Hepatocyte (in vitro differentiated cells): ENCODE results near the gene RPL10A.

Experiments
- EZH2phosphoT487 ChIP-seq: fragments of 200-600 bp; sonication (generic); IDR thresholded peaks from one replicate; pipeline ENCODE4 v1.6.1; 2018; ENCODE audit warnings: antibody characterized with exemption, mild to moderate bottlenecking, low read depth, moderate library complexity; ENCODE audit not compliant: unreplicated experiment, severe bottlenecking
- TF ChIP-seq, protein P1 (sequence below): fragments of 200-600 bp; sonication (generic); IDR thresholded peaks from 2 replicates; pipeline ENCODE4 v1.5.1; 2016; ENCODE audit warnings: antibody characterized with exemption, mild to moderate bottlenecking; ENCODE audit not compliant: poor library complexity

DNA sequence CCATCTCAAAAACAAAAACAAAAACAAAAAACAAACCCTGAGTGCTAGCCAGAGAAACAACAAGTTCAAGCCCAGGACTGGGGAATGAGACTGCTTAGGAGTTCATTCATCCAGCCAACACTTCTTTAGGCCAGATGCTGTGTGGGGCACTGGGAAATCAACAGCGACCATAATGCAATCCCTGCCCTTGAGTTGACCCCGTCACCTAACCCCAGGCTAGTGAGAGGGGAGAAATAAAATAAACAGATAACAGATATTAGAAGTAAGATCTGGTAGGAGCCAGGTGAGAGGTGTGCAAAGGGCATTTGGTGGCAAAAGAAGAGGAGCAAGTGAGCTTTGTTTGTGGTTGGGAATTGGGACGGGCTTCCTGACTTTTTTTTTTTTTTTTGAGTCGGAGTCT is 4.9 kb upstream of the RPL10A start:
- TF ChIP-seq, protein P1, sequence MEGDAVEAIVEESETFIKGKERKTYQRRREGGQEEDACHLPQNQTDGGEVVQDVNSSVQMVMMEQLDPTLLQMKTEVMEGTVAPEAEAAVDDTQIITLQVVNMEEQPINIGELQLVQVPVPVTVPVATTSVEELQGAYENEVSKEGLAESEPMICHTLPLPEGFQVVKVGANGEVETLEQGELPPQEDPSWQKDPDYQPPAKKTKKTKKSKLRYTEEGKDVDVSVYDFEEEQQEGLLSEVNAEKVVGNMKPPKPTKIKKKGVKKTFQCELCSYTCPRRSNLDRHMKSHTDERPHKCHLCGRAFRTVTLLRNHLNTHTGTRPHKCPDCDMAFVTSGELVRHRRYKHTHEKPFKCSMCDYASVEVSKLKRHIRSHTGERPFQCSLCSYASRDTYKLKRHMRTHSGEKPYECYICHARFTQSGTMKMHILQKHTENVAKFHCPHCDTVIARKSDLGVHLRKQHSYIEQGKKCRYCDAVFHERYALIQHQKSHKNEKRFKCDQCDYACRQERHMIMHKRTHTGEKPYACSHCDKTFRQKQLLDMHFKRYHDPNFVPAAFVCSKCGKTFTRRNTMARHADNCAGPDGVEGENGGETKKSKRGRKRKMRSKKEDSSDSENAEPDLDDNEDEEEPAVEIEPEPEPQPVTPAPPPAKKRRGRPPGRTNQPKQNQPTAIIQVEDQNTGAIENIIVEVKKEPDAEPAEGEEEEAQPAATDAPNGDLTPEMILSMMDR = no peak
- TF ChIP-seq EZH2phosphoT487 = no peak
